NCI-H524 (cell line): ENCODE data around the gene ACOXL.
"Not testable (repeated sequence)": the region's sequence is repeated elsewhere in the genome, so short reads cannot be mapped to it uniquely, and the experiment has no call there.

Source experiments
- DNase-seq, 2 experiments: peaks; one replicate each; lab custom pipeline; 2025; lab: John Stamatoyannopoulos, UW

ACOXL gene

DNA sequence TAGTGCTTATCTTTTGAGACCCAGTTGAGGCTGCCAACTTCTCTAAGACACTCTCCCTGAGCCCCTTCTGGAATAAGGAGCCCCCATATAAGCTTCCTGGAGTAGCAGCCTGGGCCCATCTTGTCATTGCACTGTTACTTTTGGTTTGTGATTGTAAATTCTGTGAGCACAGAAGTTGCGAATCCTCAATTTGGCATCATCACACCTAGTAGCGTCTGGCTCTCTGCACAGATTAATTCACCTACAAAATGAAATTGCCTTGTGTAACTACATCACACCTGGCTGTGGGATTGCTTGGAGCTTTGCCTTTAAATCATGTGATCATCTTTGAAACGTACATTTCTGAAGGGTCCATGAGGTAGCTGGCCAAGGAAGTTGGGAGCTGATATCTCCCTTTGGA lies 195.2 kb downstream of the ACOXL start:
- no peak for DNase-seq

DNA sequence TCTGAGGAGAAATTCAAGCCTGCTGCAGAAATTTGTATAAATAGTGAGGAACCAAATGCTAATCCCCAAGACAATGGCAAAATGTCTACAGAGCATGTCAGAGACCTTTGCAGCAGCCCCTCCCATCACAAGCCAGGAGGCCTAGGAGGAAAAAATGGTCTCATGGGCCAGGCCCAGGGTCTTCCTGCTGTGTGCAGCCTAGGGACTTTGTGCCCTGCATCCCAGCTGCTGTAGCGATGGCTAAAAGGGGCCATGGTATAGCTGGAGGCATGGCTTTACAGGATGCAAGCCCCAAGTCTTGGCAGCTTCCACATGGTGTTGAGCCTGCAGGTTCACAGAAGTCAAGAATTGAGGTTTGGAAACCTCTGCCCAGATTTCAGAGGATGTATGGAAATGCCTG lies 197.2 kb downstream of the ACOXL start:
- no peak for DNase-seq

DNA sequence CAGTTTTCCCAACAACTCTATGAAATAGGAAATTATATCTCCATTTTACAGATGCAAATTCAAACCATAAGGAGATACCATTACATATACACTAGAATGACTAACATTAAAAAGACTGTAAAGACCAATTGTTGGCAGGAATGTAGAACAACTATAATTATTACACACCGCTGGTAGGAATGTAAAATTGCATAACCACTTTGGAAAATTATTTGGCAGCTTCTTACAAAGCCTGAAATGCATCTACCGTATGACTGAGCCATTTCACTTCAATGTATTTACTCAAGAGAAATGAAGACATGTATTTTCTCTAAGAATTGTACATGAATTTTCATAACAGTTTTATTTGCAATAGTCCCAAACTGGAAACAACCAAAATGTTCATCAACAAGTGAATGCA lies 199.3 kb downstream of the ACOXL start:
- no peak for DNase-seq

DNA sequence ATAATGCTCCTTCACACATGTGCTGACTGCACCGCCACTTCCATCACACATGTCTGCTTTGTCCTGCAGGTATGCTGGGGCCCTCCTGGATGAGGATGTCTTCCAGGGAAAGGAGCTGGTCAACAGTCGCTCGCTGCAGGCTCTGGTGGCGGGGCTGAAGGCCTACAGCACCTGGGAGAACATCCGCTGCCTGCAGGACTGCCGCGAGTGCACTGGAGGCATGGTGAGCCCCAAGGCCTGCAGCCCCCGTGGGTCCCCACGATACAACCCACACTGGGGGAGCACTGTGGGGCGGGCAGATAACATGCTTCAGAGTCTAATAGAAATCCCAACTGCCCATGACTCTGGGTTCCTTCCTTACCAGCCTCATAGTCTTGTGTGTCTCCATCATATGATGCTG lies 201.0 kb downstream of the ACOXL start:
- no peak for DNase-seq

DNA sequence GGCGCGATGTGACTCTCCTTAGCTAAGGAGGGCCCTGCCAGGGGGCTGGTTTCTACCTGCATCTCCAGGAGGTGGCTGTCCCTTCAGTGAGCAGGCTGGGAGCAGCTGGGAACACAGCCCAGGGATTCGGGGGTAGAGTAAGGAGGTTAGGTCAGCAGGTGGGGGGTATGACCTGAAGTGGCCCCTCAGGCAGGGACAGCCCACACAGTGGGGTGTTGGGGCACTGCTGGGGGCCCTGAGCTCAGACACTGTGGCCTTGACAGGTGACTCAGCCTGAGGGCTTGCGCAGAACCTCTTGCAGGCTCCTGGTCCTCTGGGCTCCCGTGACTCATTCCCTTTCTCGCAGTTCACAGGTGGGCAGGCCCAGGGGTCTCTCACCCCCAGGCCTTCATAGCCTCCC lies 202.6 kb downstream of the ACOXL start:
- DNase-seq, result no peak

DNA sequence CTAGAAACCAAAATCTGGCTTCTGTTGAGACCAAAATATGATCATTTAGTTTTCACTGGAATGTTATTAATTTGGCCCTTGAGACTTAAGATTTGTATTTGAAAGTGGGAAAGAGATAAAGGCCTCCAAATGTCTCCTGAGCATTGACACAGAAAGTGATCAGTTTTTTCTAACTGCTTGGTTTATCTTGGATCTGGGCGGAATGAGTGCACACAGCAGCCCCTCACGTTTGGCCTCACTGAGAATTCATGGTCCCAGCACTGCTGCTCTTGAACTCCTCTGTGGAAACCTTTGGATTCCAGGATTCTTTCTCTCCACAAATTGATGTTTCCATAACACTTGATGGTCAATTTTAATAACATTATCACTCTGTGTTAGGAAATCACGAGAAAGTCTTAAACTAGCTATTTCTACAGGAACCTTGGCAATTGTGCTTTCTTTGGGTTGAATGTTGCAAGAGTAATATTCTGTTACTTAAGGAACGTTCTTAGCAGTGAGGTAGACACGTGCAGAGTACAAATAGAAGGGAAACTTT lies 208.1 kb downstream of the ACOXL start:
- DNase-seq, result no peak

DNA sequence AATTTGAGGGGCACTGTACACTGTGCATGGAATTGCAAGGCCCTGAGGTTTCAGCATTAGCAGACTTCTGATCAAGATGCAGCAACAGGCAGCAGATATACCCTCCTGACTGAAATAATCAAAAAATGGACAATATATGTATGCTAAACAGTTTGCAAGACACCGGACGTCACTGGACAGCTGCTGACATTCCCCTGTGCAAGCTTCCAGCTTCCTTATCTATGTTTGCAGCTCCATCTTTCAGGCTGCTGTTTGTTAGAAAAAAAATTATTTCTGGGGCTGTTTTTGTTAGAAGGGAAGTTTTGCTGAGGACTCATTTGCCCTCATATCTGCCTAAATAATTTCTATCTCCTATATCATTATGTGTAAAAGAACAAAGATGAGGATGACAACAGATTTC lies 208.9 kb downstream of the ACOXL start:
- no peak for DNase-seq

DNA sequence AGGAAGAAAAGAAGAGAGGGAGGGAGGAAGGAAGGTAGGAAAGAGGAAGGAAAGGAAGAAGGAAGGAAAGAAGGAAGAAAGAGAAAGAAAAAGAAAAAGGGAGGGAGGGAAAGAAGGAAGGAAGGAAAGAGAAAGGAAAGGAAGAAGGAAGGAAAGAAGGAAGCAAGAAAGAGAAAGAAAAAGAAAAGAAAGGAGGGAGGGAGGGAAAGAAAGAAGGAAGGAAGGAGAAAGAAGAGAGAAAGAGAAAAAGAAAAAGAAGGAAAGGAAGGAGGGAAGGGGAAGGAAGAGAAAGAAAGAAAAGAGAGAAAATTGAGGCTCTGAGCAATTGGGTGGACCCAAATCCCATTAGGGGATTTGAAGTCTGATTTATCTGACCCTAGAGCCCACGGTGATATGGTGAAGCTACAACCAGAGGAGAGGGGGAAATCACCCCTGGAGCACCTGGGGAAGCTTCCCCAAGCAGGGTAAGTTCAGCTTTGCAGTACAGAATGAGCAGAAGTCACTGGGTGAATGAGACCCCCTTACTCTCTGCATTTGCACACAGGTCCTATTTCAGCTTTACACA lies 210.8 kb downstream of the ACOXL start:
- no peak for DNase-seq

DNA sequence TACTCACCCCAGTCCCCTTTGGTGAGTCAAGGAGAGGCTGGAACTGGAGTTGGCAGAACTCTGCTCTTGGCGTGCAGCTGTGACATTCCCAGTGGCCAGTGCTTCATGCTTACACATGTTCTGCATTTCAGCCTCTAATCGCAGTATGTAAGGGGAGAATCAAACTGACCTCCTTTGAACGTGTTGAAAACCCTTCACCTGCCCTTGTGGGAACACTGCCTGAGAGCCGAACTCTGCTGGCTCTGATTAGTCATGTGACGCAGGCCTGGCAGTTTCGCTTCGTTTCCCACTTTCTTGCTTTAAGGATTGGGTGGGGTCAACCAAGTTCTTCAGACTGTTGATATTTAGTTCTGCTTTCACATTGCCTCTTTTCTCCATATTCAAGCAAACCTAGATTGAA lies 214.5 kb downstream of the ACOXL start:
- no peak for DNase-seq

DNA sequence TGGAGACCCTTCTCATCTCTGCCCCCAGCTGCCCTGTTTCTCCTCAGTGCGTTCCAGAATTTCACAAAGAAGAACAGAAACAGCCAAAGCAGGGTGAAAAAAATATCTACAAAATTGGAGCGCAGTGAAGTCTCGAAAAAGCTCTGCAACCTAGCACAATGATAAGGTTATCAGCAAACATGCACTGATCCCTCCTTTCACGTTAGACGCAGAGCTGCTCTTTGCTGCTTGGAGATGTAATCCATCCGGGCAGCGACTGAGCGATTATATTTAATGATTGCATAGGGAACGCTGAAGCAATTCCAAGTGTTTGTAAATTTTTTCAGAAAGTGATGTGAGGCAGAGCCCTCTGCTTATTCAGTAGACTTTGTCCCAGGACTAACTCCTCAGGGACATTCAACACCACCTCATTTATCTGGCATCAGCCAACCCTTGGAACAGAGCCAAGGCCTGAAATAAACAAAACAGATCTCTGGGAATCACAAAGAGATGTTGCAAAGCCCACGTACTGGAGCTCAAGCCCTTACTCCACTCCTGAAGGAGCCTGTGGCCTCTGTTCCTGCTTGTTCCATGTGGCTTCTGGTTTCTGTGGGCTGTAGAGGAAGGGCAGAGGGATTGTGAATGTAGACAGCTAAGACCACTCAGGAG lies 215.8 kb downstream of the ACOXL start:
- no peak for DNase-seq

DNA sequence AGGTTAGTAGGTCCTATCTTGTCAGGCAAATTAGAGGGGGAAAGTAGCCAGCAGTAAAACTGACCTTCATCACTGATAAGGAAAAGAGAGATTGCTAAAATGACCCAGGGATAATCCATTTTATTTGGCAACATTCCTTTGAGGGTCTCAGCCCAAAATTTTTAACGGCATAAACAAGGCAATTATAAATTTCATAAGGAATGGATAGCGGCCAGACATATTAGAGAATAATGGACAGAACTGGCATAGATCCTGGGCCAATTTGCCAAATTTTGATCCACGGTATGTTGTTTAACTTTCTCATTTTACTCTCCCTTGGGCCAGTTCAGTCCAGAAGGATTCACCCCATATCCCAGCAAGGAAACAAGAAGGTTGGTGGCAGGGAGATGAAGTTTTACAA lies 217.9 kb downstream of the ACOXL start:
- DNase-seq, result no peak

DNA sequence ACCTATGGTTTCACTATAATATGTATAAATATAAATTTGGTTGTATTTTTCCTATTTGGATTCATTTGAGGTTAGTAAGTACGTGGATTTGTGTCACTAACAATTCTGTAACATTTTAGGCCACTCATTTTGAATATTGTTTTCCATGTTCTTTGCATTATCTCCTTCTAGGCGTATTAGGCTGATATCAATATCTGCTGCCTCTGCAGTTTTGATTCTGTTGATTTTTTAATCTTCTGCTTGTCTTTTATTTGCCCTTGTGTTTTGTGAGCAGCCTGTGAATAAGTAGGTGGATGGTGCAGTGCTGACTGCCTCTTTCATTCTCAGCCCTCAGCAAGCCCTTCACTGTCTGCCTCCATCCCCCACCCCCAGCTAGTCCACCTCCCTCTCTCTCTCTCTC lies 222.7 kb downstream of the ACOXL start:
- no peak for DNase-seq

DNA sequence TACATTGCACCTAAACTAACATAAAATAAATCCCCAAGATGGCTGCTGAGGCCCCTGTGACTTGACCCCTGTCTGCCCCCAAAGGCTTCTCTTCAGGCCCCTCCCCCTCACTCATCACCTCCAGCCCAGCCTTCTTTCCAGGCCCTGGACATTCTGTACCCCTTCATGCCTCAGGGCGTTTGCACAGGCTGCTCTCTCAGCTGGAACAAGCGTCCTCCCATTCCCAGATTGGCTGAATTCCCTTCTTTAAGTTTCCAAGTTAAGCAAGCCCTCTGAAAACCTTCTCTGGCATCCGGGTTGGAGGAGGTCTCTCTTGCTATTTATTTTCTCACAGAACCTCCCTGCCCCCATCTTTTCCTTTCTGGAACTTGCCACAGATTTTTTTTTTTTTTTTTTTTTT lies 223.2 kb downstream of the ACOXL start:
- no peak for DNase-seq

DNA sequence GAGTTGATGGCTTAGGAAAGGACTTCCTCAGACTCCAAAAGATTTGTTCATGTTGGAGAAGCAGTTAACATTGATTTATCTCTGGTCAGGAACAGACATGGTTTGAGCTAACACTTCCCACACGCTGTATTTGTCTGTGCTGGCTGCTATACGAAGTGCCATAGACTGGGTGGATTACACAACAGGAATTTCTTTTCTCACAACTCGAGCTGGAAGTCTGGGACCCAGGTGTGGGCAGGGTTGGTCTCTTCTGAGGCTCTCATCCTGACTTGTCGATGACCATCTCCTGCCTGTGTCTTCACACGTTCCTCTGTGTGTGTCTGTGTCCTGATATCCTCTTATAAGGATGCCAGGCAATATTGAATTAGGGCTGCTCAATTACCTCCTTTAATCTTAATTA lies 224.9 kb downstream of the ACOXL start:
- DNase-seq, result no peak

DNA sequence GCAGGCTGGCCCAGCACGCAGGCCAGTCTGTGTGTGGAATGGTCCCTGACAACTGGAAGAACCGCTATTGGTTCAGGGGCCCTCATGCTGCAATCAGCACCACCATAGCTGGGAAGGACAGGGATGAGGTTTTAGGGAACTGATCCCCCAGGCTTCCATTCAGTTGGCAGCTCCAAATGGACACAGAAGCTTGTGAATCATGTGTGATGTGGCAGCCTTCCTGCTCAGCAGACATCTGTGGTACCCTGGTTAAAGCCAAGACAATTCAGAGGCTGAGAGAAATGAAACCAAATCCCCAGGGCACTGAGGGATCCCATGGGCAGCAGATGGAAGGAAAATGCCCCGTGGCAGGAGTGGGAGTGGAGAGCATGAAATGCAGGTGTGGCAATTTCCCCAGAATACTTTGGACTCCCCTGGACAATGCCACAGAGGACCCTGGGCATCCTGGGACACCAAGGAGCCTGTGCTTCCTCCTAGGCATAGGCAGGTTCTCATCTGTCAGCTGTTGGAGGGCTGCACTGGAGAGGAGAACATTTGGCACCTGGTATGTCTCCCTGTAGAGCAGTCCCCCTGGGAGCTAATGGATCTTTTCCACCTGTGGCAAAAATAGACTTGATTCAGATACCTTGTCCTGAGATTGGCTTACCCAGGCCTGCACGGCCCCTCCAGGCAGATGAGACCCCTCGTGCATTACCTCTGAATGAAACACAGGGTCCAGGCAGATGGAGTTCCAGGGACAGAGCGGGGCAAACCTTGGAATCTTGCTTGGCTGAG lies 226.2 kb downstream of the ACOXL start:
- no peak for DNase-seq

DNA sequence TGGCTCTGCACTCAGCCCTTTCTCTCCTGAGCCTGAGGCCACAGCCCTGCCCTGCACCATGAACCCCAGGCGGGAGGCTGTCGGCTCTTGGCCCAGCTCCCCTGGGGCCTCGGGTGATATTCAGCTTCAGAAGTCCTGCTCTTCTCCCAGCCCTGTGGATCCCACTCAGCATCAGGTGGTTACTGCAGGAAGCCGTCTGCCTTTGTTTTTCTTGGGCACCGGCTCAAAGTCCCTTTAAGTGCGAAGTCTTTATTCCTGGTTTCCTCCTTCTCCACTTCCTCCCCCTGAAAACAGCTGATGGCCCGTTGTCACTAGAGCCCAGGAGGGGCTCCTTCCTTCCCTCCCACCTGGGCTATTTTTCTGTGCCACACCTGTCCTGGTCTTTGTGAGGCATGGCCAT lies 226.8 kb downstream of the ACOXL start:
- DNase-seq, result no peak

DNA sequence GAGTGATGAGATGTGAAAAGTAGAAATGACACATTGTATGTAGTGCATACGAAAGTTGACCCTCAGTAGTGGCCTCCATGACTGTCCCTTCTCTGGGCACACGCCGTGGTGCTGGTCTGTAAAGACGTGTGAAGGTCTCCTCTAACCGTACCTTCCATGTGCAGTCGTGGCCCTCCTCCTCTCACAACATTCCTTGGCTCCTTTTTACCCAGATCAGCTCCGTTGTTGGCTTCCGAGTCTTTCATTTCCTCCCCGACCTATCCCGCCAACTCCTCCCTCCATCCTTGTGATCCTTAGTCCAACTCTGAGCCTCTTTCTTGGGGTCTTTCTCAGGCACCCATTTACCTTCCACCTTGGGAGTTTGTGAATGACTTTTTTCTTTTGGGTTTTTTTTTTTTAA lies 227.9 kb downstream of the ACOXL start:
- no peak for DNase-seq

DNA sequence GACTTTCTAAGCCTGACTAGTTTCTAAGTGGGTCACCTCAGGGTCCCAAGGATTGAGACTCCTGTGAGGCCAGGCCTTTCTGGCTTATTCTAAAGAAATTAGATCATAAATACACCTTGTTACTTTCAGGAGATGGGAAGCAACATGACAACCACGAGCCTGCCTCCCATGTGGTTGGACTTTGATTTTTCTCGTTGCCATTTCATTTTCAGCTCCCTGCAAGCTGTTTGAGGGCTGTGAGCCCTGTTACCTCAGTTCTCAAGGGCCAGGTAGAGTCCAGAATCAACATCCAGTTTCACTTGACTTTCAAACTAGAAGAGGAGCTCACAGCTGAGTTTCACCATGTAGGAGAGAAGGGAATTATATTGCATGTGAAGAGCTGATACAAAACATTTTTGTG lies 228.6 kb downstream of the ACOXL start:
- DNase-seq, result no peak

DNA sequence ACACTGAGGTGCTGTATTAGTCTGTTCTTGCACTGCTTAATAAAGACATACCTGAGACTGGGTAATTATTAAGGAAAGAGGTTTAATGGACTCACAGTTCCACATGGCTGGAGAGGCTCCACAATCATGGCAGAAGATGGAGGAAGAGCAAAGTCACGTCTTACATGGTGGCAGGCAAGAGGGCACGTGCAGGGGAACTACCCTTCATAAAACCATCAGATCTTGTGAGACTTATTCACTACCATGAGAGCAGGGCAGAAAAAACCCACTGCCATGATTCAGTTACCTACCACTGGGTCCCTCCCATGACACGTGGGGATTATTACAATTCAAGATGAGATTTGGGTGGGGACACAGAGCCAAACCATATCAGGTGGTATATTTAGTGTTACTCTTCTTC lies 229.3 kb downstream of the ACOXL start:
- not testable (repeated sequence) for DNase-seq

DNA sequence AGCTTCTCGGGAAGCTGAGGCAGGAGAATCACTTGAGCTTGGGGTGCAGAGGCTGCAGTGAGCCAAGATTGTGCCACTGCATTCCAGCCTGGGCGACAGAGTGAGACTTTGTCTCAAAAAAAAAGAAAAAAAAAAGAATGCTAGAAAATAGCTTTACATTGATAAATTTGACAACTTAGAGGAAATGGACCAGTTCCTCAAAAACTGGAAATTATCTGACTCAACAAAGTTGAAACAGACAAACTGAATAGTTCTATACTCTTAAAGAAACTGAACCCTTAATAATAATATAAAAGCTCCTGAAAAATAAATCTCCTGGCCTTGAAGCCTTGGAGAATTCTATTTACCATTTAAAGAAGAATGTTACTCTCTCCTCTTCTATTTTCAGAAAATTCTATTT lies 237.3 kb downstream of the ACOXL start:
- no peak for DNase-seq

DNA sequence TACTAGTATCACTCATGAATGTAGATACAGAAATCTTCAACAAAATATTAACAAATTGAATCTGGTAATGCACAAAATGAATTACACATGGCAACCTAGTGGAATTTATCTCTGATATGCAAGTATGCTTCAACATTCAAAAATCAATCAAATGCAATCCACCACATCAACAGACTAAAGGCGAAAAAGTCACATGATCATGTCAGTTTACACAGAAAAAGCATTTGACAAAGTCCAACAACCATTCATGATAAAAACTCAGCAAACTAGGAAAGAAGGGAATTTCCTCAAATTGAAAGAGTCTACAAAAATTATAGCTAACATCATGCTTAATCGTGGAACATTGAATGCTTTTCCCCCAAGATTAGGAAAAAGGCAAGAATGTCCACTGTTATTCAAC lies 237.8 kb downstream of the ACOXL start:
- no peak for DNase-seq

DNA sequence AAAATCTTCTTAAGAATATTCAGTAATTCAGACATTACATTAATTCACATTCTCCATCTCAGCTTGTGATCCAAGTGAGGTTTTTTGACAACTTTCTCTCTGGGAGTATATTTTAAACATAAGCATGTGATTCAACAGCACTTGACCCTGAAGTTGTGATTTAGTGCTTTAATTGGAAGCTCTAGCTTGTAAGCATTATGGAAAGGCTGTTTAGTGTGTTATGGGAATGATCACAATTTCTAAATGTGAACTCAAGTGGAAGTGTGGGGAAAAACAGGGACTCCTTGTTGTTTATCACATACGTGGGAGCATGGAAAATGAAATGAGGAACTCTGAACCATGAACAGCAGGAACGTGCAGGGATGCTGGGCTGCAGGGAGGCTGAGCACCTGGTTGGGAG lies 239.4 kb downstream of the ACOXL start:
- DNase-seq, result no peak

DNA sequence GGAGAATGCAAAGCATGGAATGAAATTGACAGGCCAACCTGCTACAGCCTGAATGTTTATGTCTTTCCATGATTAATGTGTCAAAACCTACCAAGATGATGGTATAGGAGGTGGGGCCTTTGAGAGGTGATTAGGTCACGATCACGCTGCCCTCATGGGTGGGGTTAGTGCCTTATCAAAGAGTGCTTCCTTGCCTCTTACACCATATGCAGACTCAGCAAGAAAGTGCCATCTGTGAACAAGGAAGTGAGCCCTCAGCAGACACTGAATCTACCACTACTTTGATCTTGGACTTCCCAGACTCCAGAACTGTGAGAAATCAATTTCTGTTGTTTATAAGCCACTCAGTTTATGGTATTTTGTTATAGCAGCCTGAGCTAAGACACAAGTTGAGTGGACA lies 240.9 kb downstream of the ACOXL start:
- DNase-seq, result no peak
